PC-3 (cell line): ENCODE data around the gene B4GALT2.

Experiments used
- EZH2phosphoT487 ChIP-seq: fragments of 300-600 bp; sonication (generic); IDR thresholded peaks from 2 replicates; pipeline ENCODE4 v1.6.1; 2018; ENCODE audit warnings: mild to moderate bottlenecking, antibody characterized with exemption, low read length, borderline replicate concordance
- TF ChIP-seq, protein P1 (sequence below): fragments of 300-600 bp; sonication (generic); conservative IDR thresholded peaks from 2 replicates; pipeline ENCODE4 v1.5.1; 2017; ENCODE audit warnings: antibody characterized with exemption, low read depth, mild to moderate bottlenecking, low read length

DNA sequence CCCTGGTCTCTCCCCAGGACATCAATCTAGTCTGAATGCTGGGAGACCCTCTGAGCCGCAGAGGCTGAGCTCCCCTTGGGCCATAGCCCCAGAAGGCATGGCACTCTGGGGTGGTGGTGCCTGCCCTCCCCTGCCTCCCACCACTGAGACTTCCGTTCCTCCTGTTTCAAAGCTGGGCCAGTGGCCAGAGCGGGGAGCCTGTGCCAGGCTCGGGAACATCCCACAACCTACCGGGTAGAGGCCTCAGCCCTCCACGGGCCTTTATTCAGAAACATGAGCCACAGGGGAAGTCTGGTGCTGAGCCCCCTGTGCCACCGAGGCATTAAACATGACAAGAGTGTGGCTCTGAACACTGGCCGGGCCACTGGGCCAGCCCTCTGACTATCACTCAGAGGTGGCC lies 20.4 kb downstream of the B4GALT2 start:
- TF ChIP-seq, protein P1, sequence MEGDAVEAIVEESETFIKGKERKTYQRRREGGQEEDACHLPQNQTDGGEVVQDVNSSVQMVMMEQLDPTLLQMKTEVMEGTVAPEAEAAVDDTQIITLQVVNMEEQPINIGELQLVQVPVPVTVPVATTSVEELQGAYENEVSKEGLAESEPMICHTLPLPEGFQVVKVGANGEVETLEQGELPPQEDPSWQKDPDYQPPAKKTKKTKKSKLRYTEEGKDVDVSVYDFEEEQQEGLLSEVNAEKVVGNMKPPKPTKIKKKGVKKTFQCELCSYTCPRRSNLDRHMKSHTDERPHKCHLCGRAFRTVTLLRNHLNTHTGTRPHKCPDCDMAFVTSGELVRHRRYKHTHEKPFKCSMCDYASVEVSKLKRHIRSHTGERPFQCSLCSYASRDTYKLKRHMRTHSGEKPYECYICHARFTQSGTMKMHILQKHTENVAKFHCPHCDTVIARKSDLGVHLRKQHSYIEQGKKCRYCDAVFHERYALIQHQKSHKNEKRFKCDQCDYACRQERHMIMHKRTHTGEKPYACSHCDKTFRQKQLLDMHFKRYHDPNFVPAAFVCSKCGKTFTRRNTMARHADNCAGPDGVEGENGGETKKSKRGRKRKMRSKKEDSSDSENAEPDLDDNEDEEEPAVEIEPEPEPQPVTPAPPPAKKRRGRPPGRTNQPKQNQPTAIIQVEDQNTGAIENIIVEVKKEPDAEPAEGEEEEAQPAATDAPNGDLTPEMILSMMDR, result no peak
- no peak for TF ChIP-seq EZH2phosphoT487
